Dermis blood vessel endothelial cell (primary cell): ENCODE results near the gene DEFB129. TPM values are rescaled to one million over a fixed set of nuclear protein-coding genes. Genes with fewer than 3 reads are reported as not detected.
"Not testable (repeated sequence)": the region's sequence is repeated elsewhere in the genome, so short reads cannot be mapped to it uniquely, and the experiment has no call there.

Experiments
- DNase-seq: peaks from one replicate; pipeline ENCODE4 v3.0.0; 2010
- total RNA-seq: library from RNA; depleted of rRNA; stranded (reverse); fragments of >200 nt; gene quantifications from 2 replicates; pipeline ENCODE4 v1.2.3, GENCODE V29; 2014

The DEFB129 gene, protein sequence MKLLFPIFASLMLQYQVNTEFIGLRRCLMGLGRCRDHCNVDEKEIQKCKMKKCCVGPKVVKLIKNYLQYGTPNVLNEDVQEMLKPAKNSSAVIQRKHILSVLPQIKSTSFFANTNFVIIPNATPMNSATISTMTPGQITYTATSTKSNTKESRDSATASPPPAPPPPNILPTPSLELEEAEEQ
- not detected in 2 replicates for total RNA-seq

DNA sequence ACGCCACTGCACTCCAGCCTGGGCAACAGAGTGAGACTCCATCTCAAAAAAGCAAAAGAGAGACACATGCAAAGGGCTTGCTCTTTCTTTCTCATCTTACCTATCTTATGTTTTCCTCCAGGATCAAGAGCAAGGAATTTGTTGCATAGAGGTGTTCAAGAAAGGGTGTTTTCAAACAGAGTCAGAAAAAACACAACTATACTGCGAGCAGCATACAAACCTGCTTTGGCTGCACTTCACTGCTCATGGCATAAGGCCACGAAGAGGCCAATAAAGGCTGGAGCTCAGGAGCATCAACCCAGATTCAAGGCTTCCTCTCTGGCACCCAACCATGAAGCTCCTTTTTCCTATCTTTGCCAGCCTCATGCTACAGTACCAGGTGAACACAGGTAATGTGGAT, at the start of gene DEFB129:
DEFB129 (plus strand) TSS at position 301 of the 400 bp plus-strand sequence; CDS start at position 332, 31 bp downstream.
- DNase-seq, result no peak

DNA sequence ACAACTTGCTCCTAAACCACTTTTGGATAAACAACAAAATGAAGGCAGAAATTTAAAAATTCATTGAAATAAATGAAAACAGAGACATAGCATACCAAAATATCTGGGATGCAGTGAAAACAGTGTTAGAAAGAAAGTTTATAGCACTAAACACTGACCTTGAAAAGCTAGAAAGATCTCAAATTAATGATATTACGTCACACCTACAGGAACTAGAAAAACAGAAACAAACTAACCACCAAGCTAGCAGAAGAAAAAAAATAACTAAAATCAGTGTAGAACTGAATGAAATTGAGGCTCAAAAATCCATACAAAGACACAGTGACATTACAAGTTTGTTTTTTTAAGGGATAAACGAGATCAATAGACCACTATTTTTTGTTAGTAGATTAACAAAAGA, 42.8 kb upstream of the DEFB129 start:
- no peak for DNase-seq

DNA sequence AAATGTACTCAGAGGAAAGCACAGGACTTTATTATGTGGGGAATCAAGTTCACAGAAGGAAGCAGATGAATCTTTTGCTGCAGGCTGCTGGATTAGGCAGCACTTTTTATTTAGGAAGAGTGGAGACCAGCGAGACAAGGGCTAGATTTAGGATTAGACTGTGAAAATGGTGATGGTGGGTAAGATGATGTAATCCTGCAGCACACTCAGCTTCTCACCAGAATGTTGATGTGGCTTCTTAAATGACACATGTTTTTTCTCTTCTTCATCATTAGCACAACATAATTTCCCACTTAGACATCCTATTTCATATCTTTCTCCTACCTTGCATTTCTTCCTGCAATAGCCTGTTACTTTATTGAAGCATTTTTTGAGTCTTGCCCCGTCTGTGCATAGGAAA, 39.3 kb upstream of the DEFB129 start:
- no peak for DNase-seq

DNA sequence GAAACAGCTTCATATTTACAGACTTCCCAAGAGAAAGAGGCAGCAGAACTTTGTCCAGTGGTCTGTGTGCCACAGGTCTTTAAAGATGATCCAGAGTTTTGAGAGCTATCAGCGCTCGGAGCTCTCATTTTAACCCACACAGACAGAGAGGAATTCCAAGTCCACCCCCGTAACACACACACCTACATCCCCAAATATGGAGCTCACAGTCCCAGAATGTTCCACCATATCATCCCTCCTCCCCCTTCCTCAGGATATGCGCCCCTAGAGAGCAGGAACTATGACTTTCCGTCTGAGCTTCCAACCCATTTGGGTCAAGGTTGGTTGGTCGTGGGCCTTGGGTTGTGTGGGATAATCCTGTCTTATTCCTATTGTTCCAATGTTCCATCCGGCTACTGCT, 37.4 kb upstream of the DEFB129 start, which contains the start of gene DEFB128:
DEFB128 (minus strand) TSS at position 101 of the 400 bp plus-strand sequence; CDS start at position 13, 88 bp downstream.
- DNase-seq, result no peak

DNA sequence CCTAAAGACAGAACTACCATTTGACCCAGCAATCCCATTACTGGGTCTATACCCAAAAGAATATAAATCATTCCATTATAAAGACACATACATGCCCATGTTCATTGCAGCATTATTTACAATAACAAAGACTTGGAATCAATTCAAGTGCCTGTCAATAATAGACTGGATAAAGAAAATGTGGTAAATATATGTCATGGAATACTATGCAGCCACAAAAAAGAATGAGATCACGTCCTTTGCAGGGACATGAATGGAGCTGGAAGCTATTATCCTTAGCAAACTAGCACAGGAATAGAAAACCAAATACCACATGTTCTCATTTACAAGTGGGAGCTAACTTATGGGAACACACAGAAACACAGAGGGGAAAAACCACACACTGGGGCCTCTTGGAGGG, 28.8 kb upstream of the DEFB129 start:
- no peak for DNase-seq

DNA sequence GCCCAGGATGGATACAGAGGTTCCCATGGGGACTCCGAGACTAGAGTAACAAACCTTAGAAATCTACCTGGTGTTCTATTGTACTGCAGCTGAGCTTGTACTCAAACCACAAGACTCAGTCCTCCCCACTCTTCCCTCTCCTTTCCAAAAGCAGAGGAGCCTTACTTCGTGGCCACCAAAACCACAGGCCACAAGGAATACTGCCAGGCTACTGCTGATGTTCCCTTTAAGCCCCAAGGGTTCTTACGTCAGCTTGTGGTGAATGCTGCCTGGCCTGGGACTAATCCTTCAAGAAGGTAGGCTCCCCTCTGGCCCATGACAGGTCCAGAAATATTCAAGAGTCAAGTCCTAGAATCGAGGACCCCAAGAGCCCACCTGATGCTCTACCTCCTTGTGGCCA, 27.1 kb upstream of the DEFB129 start:
- DNase-seq, result no peak

DNA sequence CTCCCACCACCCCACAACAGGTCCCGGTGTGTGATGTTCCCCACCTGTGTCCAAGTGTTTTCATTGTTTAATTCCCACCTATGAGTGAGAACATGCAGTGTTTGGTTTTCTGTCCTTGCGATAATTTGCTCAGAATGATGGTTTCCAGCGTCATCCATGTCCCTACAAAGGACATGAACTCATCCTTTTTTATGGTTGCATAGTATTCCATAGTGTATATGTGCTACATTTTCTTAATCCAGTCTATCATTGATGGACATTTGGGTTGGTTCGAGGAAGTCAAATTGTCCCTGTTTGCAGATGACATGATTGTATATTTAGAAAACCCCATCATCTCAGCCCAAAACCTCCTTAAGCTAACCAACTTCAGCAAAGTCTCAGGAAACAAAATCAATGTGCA, 23.4 kb upstream of the DEFB129 start:
- DNase-seq, result not testable (repeated sequence)

DNA sequence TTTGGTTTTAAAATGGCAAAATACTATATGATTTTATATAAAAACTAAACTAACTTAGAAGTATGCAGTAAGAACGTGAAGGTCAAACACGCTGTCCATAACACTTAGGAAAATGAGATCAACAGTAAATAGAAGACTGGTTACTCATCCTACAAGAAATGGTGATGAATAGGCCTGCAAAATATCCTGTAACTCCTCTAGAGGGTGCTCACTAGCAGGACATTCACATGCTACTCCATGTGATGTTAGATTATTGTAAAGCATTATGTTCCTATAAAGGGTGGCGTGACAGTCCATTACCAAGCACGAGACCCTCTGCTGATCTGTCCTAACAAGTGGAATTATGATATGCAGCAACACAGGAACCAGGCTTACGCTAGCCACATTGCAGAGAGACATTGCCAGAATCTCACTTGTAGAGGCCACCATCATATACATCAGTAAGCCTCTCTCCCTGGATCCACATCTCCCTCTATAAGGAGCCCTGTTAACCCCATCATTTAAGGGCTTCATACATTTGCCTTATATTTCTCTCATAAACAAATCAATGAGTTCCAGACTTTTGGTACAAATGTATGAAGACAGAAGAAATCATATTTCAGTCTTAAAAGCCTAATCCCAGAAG, 18.0 kb upstream of the DEFB129 start:
- peak; percentile 73 for DNase-seq

DNA sequence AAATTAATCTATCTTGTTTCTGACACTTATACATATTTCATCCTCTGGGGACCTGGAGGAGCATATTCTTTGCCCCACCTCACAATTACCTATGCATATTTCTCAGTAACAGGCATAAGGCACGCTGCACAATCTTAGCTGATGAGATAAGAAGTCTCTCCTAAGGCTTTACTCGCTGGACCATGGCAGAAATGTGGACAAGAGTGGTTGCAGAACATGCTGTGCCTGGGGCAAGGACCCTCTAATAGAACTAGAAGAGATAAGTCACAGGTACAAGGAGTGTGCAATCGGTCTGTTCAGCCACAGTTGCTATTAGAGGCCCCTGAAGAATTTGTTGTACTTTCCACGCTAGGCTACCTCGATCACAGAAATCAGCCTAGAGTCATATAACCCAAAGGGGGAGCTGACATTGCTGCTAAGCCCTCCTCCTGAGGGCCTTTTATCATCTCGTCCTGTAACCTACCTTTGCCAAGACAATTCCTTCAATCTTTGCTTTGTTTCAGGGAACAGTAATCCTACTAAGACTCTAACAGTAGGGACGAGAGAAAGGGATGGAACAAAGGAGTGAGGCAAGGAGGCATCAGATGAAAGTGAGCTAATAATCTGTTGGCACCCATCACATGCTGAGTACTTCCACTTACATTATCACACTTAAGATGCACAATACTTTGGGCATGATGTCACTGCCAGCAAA, 16.1 kb upstream of the DEFB129 start:
- no peak for DNase-seq

DNA sequence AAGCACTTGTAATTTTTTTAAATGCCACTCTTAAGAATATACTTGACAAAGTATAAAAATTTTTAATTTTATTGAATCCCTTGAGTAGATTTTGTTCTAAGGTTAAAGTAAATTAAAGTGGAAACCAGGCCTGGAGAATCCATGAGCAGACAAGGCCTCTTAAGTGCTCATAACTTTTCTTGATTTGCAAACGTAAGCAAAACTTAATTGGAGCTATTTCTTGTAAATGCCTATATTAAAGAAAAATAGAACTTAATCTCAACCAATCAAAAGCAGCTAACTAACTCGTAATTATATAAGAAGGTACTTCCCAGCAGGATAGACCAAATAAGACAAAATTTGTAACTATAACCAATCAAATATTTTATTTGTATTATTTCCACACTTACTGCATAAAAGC, 12.7 kb upstream of the DEFB129 start:
- DNase-seq, result no peak

DNA sequence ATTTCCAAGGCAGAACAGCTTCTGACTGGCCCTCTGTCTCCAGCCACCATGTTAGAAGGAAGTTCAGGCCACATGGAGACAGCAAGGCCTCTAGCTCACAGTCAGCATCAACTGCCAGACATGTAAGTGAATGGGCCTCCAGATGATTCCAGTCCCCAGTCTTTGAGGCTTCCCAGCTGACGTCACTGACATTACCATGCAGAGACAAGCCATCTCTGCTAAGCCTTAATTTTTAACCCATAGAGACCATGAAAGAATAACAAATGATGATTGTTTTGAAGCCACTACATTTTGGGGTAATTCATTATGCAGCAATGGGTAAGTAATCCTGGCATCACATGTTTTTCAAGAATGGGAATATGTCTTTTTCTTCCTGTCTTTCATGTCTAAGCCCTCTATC, 11.3 kb upstream of the DEFB129 start:
- no peak for DNase-seq

DNA sequence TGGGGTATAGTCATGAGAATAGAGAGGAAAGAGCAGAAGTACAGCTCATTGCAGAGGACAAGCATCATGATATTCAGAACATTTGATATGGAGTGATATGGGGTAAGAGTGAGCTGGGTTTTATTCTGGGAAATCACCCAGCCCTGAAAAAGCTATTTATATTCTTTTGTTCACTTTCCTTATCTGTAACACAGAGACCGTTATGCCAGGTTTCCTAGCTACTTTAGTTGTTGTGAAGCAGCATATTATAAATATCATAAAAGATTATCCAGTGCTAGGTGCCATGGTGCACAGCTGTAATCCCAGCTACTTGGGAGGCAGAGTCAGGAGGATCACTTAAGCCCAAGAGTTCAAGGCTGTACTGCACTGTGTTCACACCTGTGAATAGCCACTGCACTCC, 9.8 kb upstream of the DEFB129 start:
- no peak for DNase-seq

DNA sequence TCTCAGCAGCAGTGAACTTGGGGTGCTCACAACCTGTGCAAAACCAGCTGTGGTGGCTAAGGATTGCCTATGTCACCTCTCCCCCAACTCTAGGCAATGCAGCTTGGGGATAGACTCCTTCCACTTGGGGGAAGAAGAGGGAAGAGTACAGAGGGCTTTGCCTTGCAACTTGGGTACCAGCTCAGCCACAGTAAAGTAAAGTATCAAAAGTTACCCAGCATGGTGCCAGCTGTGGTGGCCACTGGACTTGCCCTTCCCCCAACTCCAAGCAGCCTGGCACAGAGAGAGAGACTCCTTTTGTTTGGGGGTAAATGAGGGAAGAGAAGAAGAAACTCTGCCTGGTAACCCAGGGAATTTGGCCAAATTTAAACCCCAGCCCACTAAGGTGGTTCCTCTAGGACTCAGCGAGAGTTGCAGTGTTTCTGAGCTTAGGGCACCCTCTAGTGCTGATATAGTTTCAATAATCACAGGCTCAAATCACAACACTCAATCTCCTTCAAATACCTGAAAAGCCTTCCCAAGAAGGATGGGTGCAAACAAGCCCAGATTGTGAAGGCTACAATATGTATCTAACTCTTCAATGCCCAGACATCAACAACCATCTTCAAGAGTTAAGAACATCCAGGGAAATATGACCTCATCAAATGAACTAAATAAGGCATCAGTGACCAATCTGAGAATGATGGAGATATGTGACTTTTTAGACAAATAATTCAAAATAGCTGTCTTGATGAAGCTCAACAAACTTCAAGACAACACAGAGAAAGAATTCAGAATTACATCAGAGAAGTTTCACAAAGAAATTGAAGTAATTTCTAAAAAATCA, 7.6 kb upstream of the DEFB129 start:
- DNase-seq, result peak; percentile 36

DNA sequence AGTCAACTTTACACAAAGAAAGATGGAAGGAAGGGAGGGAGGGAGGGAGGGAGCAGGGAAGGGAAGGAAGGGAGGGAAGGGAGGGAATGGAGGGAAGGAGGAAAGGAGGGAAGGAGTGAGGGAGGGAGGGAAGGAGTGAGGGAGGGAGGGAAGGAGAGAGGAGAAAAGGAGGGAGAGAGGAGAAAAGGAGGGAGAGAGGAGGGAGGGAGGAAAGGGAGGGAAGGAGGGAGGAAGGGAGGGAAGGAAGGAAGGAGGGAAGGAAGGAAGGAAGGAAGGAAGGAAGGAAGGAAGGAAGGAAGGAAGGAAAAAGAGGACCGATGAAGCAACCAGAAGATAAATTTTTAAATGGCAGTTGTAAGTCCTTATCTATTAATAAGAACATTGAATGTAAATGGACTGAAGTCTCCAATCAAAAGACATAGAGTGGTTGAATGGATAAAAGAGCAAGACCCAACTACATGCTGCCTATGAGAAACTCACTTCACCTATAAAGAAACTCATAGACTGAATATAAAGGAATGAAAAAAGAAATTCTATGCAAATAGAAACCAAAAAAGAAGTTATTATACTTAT, 5.7 kb upstream of the DEFB129 start:
- DNase-seq, result no peak

DNA sequence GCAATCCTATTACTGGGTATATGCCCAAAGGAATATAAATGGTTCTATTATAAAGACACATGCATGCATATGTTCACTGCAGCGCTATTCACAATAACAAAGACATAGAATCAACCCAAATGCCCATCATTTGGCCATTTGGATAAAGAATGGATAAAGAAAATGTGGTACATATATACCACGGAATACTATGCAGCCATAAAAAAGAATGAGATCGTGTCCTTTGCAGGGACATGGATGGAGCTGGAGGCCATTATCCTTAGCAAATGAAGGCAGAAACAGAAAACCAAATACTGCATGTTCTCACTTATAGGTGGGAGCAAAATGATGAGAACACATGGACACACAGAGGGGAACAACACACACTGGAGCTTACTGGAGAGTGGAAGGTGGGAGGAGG, 1.2 kb upstream of the DEFB129 start:
- not testable (repeated sequence) for DNase-seq

DNA sequence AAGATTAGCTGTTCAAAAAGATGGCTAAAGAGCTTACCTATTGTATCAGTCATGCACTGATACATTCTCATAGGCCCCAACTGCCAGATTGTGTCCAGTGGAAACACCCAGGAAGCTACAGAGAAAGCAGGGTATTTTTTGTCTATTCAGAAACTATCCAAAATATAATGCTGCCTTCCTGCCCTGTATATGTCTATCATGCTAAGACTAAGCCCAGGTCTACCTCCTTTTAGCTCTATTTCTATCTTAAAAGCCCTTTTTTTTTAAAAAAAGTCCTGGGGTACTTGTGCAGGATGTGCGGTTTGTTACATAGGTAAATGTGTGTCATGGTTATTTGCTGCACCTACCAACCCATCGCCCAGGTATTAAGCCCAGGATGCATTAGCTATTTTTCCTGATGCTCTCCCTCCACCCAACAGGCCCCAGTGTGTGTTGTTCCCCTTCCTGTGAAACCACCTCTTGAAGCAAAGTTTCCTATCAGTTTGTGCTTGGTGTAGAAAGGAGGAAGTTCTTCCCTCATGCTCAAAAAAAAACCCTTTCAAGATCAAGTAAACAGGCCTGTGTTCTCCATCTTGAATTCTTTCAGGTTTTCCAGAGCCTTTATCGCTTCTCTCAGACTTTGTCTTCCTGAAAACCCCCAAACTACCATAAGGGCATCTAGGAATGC, 514 bp downstream of the DEFB129 start:
- no peak for DNase-seq

DNA sequence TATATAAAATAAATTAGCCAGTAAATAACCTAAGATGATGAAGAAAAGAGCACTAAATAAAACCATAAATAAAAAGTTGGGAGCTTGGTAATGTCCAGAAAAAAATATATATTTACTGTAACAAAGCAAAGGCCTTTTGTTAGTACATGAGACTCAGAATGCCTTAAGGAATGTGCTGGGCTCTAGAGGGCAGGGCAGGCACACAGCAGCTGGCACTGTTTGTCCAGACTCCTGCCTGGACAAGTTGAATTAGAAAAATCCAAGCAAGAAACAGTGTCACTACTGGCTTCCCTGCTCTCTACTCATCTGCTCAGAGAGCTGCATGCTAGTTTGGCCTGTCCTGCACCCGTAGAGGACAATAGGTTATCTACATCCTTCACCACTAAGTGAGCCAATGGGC, 8.8 kb downstream of the DEFB129 start:
- peak; percentile 31 for DNase-seq

DNA sequence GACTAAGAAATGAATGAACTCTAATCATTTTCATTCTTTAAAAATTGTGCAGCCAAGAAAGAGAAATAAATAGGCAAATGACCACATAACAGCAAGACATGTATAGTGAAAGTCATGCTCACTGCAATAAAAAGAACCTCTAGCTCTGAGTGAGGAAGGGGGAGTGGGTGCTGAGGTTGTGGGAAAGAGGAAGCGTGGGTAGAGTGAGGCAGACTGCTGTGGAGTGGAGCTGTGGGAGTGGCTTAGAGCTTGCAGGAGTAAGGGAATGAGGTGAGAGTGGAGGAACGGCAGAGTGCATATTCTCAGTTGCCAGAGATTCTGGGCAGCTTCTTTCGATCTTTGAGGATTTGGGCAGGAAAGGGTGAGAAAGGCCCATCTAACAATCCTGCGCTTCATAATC, 10.4 kb downstream of the DEFB129 start:
- DNase-seq, result no peak

DNA sequence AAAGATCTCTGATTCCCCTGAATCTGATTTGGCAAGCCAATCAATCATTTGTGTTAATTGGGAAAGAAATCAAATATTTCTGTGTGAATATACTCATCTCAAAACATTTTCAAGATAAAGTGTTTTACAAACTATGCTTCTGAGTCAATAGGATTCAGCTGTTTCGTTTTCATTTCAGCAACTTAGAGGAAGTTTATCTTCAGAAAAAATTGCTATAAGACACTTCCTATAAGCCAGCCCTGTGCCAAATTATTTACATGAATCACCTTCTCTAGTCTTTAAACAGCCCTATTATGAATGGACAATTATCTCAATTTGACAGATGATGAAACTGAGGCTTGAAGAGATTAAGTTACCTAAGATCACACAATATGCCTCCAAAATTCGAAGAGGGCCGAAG, 10.9 kb downstream of the DEFB129 start:
- DNase-seq, result peak; percentile 1

DNA sequence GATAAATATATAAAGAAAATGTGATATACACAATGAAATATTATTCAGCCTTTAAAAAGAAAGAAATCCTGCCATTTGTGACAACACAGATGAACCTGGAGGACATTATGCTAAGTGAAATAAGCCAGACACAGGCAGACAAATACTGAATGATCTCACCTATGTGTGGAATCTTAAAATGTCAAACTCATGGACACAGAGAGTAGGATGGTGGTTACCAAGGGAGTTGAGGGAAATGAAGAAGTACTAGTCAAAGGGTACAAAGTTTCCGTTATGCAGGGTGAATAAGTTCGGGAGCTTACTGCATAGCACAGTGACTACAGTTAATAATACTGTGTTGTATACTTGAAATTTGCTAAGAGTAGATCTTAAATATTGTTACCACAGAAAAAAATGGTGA, 15.8 kb downstream of the DEFB129 start:
- no peak for DNase-seq

DNA sequence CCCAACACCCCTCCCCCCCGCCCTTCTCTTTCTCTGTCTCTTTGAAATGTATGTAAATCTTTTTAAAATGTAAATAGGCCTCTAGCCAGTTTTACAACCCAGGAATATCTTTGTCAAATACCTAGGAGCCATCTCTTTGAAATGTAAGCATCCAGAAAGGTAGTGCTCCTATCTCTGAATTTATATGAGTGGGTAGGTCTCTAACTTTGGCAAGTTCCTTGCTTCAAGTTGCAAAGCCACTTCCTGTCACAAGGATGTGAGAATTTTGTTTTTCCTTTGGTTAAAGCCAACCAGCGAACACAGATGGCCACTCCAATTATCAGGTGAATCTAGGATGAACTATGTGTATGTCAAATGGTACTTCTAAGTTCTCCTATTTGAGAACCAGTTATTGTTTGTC, 24.3 kb downstream of the DEFB129 start:
- no peak for DNase-seq

DNA sequence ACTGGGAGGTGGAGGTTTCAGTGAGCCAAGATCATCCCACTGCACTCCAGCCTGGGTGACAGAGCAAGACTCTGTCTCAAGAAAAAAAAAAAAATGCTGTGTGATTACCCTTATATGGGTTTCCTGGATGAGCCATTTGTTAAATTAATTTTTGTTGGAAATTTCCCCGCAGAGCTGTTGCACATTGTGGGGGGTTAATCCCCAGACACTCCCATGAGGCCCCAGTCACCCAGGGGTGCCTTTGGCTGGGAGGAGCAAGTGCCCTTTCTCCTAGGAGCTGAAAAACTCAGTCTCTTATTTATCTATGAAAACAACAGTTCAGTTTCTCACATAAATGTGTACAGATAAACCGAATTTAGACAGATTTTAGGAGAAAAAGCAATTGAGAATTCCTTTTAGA, 25.7 kb downstream of the DEFB129 start:
- DNase-seq, result no peak
